Measurements from ENCODE around the gene SH3RF2. TPM values are rescaled to one million over a fixed set of nuclear protein-coding genes. Genes with fewer than 3 reads are reported as not detected.

The SH3RF2 gene
- total and polyA plus RNA-seq, 2 donors (not counting 3 experiments of a cell fraction or from before 2014, with no cell fraction given) = 0.54 to 0.84 TPM

DNA sequence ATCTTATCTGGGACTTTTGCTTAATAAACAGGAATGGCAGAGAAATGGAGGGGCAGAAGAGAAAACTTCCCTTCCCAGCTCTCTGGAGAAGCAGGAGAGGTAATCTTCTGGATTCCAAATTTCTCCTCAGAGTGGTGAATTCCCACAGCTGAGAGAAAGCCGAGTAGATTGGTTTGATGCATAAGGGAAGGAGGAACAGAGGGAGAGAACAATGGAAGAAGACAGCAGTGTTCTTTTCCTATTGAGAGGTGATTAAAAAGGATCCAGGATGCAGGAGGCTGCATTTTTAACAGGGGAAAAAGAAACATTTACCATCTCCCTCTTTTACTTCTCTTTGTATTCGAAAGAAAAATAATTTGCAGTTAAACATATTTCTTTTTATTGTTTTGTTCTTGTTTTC is 13.1 kb downstream of the SH3RF2 start:
- no peaks in the 10 kb centered on the region for H4K20me1 ChIP-seq (replicated peaks; ENCODE audit: control insufficient read depth, extremely low read depth, insufficient read depth, low read length)
- CTCF ChIA-PET = no interaction called here
- no peak for FAIRE-seq
- H3K79me2 ChIP-seq (ENCODE audit: control insufficient read depth, insufficient read depth, low read length) = no peaks in the 10 kb centered on the region
- no peak overlapping the region for H3K9ac ChIP-seq (replicated peaks; ENCODE audit: extremely low read depth, insufficient read depth, low read length)
- intact Hi-C loops (cut with micrococcal nuclease) = no loop called here
- H3K9me3 ChIP-seq (replicated peaks; ENCODE audit: control insufficient read depth, insufficient read depth, low read length) = no peaks in the 10 kb centered on the region
- H3K9me1 ChIP-seq (replicated peaks; ENCODE audit: control insufficient read depth, extremely low read depth, insufficient read depth, low read length) = no peaks in the 10 kb centered on the region
- H2AFZ ChIP-seq (ENCODE audit: low read depth, low read length) = no peak overlapping the region
- dilution Hi-C loops (cut with MboI; ENCODE audit: extremely low pct_ligation_motif_present, low sequenced_read_pairs) = no loop called here
- TF ChIP-seq POLR2AphosphoS5 (IDR thresholded peaks at IDR 0.05; ENCODE audit: insufficient read depth, low read depth, low read length) (no peak), JUN (IDR thresholded peaks at IDR 0.05; ENCODE audit: borderline replicate concordance, insufficient read depth, insufficient read length, low read depth) (no peak), FOS (IDR thresholded peaks at IDR 0.05; ENCODE audit: borderline replicate concordance, insufficient read depth, low read length) (no peak), GATA2 (IDR thresholded peaks at IDR 0.05; ENCODE audit: insufficient read depth, insufficient read length, low read depth, low read length) (no peak), POLR2A (IDR thresholded peaks at IDR 0.05; ENCODE audit: low read depth, low read length) (no peak), MYC (IDR thresholded peaks at IDR 0.05; ENCODE audit: low read depth, low read length) (no peak), EZH2 (IDR thresholded peaks at IDR 0.05; ENCODE audit: borderline replicate concordance, low read depth, low read length, severe bottlenecking) (no peak)
- TF ChIP-seq, protein P1, sequence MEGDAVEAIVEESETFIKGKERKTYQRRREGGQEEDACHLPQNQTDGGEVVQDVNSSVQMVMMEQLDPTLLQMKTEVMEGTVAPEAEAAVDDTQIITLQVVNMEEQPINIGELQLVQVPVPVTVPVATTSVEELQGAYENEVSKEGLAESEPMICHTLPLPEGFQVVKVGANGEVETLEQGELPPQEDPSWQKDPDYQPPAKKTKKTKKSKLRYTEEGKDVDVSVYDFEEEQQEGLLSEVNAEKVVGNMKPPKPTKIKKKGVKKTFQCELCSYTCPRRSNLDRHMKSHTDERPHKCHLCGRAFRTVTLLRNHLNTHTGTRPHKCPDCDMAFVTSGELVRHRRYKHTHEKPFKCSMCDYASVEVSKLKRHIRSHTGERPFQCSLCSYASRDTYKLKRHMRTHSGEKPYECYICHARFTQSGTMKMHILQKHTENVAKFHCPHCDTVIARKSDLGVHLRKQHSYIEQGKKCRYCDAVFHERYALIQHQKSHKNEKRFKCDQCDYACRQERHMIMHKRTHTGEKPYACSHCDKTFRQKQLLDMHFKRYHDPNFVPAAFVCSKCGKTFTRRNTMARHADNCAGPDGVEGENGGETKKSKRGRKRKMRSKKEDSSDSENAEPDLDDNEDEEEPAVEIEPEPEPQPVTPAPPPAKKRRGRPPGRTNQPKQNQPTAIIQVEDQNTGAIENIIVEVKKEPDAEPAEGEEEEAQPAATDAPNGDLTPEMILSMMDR (IDR thresholded peaks at IDR 0.05; ENCODE audit: extremely low read depth in 1 of 2, insufficient read depth in 1 of 2, low read depth in 1 of 2, low read length in 2 of 2) = no peak
- TF ChIP-seq, protein P2, sequence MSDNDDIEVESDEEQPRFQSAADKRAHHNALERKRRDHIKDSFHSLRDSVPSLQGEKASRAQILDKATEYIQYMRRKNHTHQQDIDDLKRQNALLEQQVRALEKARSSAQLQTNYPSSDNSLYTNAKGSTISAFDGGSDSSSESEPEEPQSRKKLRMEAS (IDR thresholded peaks at IDR 0.05; ENCODE audit: insufficient read depth, insufficient read length) = no peak
- BruUV-seq (replicated peaks) = no TSS peak
- peaks cover 2 to 7% of the 10 kb centered on the region in 2 experiments for H3K27me3 ChIP-seq (ENCODE audit: control insufficient read depth in 2 of 2, insufficient read depth in 2 of 2, low read length in 2 of 2)
- no peak for DNase-seq (ENCODE audit: low read depth, low spot score)
- no peaks in the 10 kb centered on the region for H3K36me3 ChIP-seq (ENCODE audit: control insufficient read depth in 2 of 2, extremely low read depth in 1 of 2, insufficient read depth in 2 of 2, low read length in 2 of 2)
- no peaks in the 10 kb centered on the region for H3K4me1 ChIP-seq (ENCODE audit: control insufficient read depth, extremely low read depth, insufficient read depth, low read length)
- no peak overlapping the region for H3K27ac ChIP-seq (ENCODE audit: insufficient read depth, low read depth, low read length)
- POLR2A ChIA-PET = no interaction called here
- no peak overlapping the region for H3K4me2 ChIP-seq (ENCODE audit: insufficient read depth, low read length)
- no peak overlapping the region for H3K4me3 ChIP-seq (replicated peaks in 1 of 3; ENCODE audit: insufficient read depth in 1 of 3, low read depth in 1 of 3, low read length in 3 of 3)
